Measurements from ENCODE around the gene CABLES2.

The CABLES2 gene

GRCh38 chr20:62417981-62418708 is 11.1 kb upstream of the CABLES2 start:
- H4K8ac ChIP-seq (ENCODE audit: low read depth, low read length): no peak overlapping the region
- no peak overlapping the region for H4K91ac ChIP-seq (ENCODE audit: low read depth, low read length)
- H3K79me1 ChIP-seq (ENCODE audit: low read length): no peaks in the 10 kb centered on the region
- H3K4me3 ChIP-seq (ENCODE audit: low read depth, low read length): no peak overlapping the region
- H3K27ac ChIP-seq (ENCODE audit: low read depth, low read length): no peak overlapping the region
- H3K36me3 ChIP-seq (ENCODE audit: control insufficient read depth in 1 of 2, insufficient read depth in 2 of 2, low read length in 2 of 2): peaks cover 6 to 9% of the 10 kb centered on the region in 2 experiments
- no peak for DNase-seq
- no peaks in the 10 kb centered on the region for H3K79me2 ChIP-seq (ENCODE audit: control insufficient read depth, insufficient read depth, low read length, poor library complexity)
- H2BK5ac ChIP-seq (ENCODE audit: low read depth, low read length, poor library complexity): no peak overlapping the region
- H3K9ac ChIP-seq (ENCODE audit: low read length): no peak overlapping the region
- WGBS (ENCODE audit: extremely low coverage, insufficient coverage, insufficient read length): no CpG with 5 or more reads among the region's 25 CpGs
- no peak overlapping the region for H4K12ac ChIP-seq (ENCODE audit: low read depth, low read length)
- no peak overlapping the region for H3K18ac ChIP-seq (ENCODE audit: low read length)
- no peaks in the 10 kb centered on the region for H3K27me3 ChIP-seq (ENCODE audit: insufficient read depth, low read length)
- peaks cover 10 to 14% of the 10 kb centered on the region in 2 experiments for H3K4me1 ChIP-seq (ENCODE audit: control insufficient read depth in 1 of 2, insufficient read depth in 2 of 2, low read length in 2 of 2)
- no peak overlapping the region for H3K14ac ChIP-seq (ENCODE audit: low read length)
- H2AK5ac ChIP-seq (ENCODE audit: low read length): no peak overlapping the region
- H3K23ac ChIP-seq (ENCODE audit: low read length): no peak overlapping the region
- H3K4me2 ChIP-seq (ENCODE audit: low read length): no peak overlapping the region
- H2BK12ac ChIP-seq (ENCODE audit: low read length): no peak overlapping the region
- peaks cover 11% of the 10 kb centered on the region for H3K9me3 ChIP-seq (ENCODE audit: insufficient read depth, low read depth, low read length)
- H2BK120ac ChIP-seq (ENCODE audit: insufficient read depth, low read length, poor library complexity): no peak overlapping the region
- no peak overlapping the region for H3K4ac ChIP-seq (ENCODE audit: low read depth, low read length)
- H2AFZ ChIP-seq (ENCODE audit: insufficient read depth, low read length, poor library complexity): no peak overlapping the region

- Histone ChIP-seq H3K79me2 (ENCODE audit: control insufficient read depth, insufficient read depth, low read length, poor library complexity) (no peaks in the 10 kb centered on the region), H3K4me2 (ENCODE audit: low read length) (no peak overlapping the region), H3K18ac (ENCODE audit: low read length) (no peak overlapping the region), H4K12ac (ENCODE audit: low read depth, low read length) (no peak overlapping the region), H4K91ac (ENCODE audit: low read depth, low read length) (no peak overlapping the region), H2BK120ac (ENCODE audit: insufficient read depth, low read length, poor library complexity) (no peak overlapping the region), H3K27me3 (ENCODE audit: insufficient read depth, low read length) (no peaks in the 10 kb centered on the region), H3K23ac (ENCODE audit: low read length) (no peak overlapping the region), H2BK12ac (ENCODE audit: low read length) (no peak overlapping the region), H3K4me1 (ENCODE audit: control insufficient read depth in 1 of 2, insufficient read depth in 2 of 2, low read length in 2 of 2) (peaks cover 10 to 14% of the 10 kb centered on the region in 2 experiments), H3K27ac (ENCODE audit: low read depth, low read length) (no peak overlapping the region), H2AFZ (ENCODE audit: insufficient read depth, low read length, poor library complexity) (no peak overlapping the region), H2BK5ac (ENCODE audit: low read depth, low read length, poor library complexity) (no peak overlapping the region), H3K4ac (ENCODE audit: low read depth, low read length) (no peak overlapping the region), H3K36me3 (ENCODE audit: control insufficient read depth in 1 of 2, insufficient read depth in 2 of 2, low read length in 2 of 2) (peaks cover 6 to 16% of the 10 kb centered on the region in 2 experiments), H3K9ac (ENCODE audit: low read length) (no peak overlapping the region), H3K9me3 (ENCODE audit: insufficient read depth, low read depth, low read length) (peaks cover 11% of the 10 kb centered on the region), H4K8ac (ENCODE audit: low read depth, low read length) (no peak overlapping the region), H2AK5ac (ENCODE audit: low read length) (no peak overlapping the region), H3K79me1 (ENCODE audit: low read length) (no peaks in the 10 kb centered on the region), H3K4me3 (ENCODE audit: low read depth, low read length) (no peak overlapping the region), H3K14ac (ENCODE audit: low read length) (no peak overlapping the region)
- WGBS (ENCODE audit: extremely low coverage, insufficient coverage, insufficient read length): no CpG with 5 or more reads among the region's 43 CpGs
- DNase-seq: no peak
These were observed 9.9 kb upstream of the CABLES2 start for GRCh38 chr20:62416651-62417637.

GRCh38 chr20:62415354-62416111 is 8.4 kb upstream of the CABLES2 start:
- no CpG with 5 or more reads among the region's 24 CpGs for WGBS (ENCODE audit: extremely low coverage, insufficient coverage, insufficient read length)
- H2AK5ac ChIP-seq (ENCODE audit: low read length): no peak overlapping the region
- H3K36me3 ChIP-seq (ENCODE audit: control insufficient read depth in 1 of 2, insufficient read depth in 2 of 2, low read length in 2 of 2): peaks cover 1 to 16% of the 10 kb centered on the region in 2 experiments
- H3K4me2 ChIP-seq (ENCODE audit: low read length): no peak overlapping the region
- no peak for DNase-seq
- no peak overlapping the region for H3K4me3 ChIP-seq (ENCODE audit: low read depth, low read length)
- no peak overlapping the region for H4K12ac ChIP-seq (ENCODE audit: low read depth, low read length)
- H3K4ac ChIP-seq (ENCODE audit: low read depth, low read length): no peak overlapping the region
- H3K14ac ChIP-seq (ENCODE audit: low read length): no peak overlapping the region
- no peaks in the 10 kb centered on the region for H3K79me2 ChIP-seq (ENCODE audit: control insufficient read depth, insufficient read depth, low read length, poor library complexity)
- H4K8ac ChIP-seq (ENCODE audit: low read depth, low read length): no peak overlapping the region
- no peak overlapping the region for H2BK5ac ChIP-seq (ENCODE audit: low read depth, low read length, poor library complexity)
- H2AFZ ChIP-seq (ENCODE audit: insufficient read depth, low read length, poor library complexity): no peak overlapping the region
- no peak overlapping the region for H3K23ac ChIP-seq (ENCODE audit: low read length)
- H3K4me1 ChIP-seq (ENCODE audit: control insufficient read depth in 1 of 2, insufficient read depth in 2 of 2, low read length in 2 of 2): peaks cover 3% of the 10 kb centered on the region in 2 experiments
- H3K9me3 ChIP-seq (ENCODE audit: insufficient read depth, low read depth, low read length): peaks cover 4% of the 10 kb centered on the region
- H3K27ac ChIP-seq (ENCODE audit: low read depth, low read length): no peak overlapping the region
- H3K9ac ChIP-seq (ENCODE audit: low read length): no peak overlapping the region
- no peaks in the 10 kb centered on the region for H3K79me1 ChIP-seq (ENCODE audit: low read length)
- no peak overlapping the region for H2BK120ac ChIP-seq (ENCODE audit: insufficient read depth, low read length, poor library complexity)
- H2BK12ac ChIP-seq (ENCODE audit: low read length): no peak overlapping the region
- H3K27me3 ChIP-seq (ENCODE audit: insufficient read depth, low read length): no peaks in the 10 kb centered on the region
- no peak overlapping the region for H3K18ac ChIP-seq (ENCODE audit: low read length)
- H4K91ac ChIP-seq (ENCODE audit: low read depth, low read length): no peak overlapping the region

- H3K4ac ChIP-seq (ENCODE audit: low read depth, low read length): no peak overlapping the region
- H3K4me3 ChIP-seq (ENCODE audit: low read depth, low read length): no peak overlapping the region
- no peaks in the 10 kb centered on the region for H3K4me1 ChIP-seq (ENCODE audit: control insufficient read depth in 1 of 2, insufficient read depth in 2 of 2, low read length in 2 of 2)
- H3K27me3 ChIP-seq (ENCODE audit: insufficient read depth, low read length): no peaks in the 10 kb centered on the region
- no peak overlapping the region for H2BK12ac ChIP-seq (ENCODE audit: low read length)
- no peak for DNase-seq
- H3K4me2 ChIP-seq (ENCODE audit: low read length): no peak overlapping the region
- H3K9ac ChIP-seq (ENCODE audit: low read length): no peak overlapping the region
- no peak overlapping the region for H2AFZ ChIP-seq (ENCODE audit: insufficient read depth, low read length, poor library complexity)
- no CpG with 5 or more reads among the region's 22 CpGs for WGBS (ENCODE audit: extremely low coverage, insufficient coverage, insufficient read length)
- no peaks in the 10 kb centered on the region for H3K79me2 ChIP-seq (ENCODE audit: control insufficient read depth, insufficient read depth, low read length, poor library complexity)
- H3K27ac ChIP-seq (ENCODE audit: low read depth, low read length): no peak overlapping the region
- H4K12ac ChIP-seq (ENCODE audit: low read depth, low read length): no peak overlapping the region
- no peak overlapping the region for H2AK5ac ChIP-seq (ENCODE audit: low read length)
- no peak overlapping the region for H3K18ac ChIP-seq (ENCODE audit: low read length)
- no peak overlapping the region for H3K23ac ChIP-seq (ENCODE audit: low read length)
- peaks cover 1 to 10% of the 10 kb centered on the region in 2 experiments for H3K36me3 ChIP-seq (ENCODE audit: control insufficient read depth in 1 of 2, insufficient read depth in 2 of 2, low read length in 2 of 2)
- H2BK5ac ChIP-seq (ENCODE audit: low read depth, low read length, poor library complexity): no peak overlapping the region
- no peaks in the 10 kb centered on the region for H3K79me1 ChIP-seq (ENCODE audit: low read length)
- H3K14ac ChIP-seq (ENCODE audit: low read length): no peak overlapping the region
- no peak overlapping the region for H4K91ac ChIP-seq (ENCODE audit: low read depth, low read length)
- H4K8ac ChIP-seq (ENCODE audit: low read depth, low read length): no peak overlapping the region
- H3K9me3 ChIP-seq (ENCODE audit: insufficient read depth, low read depth, low read length): peaks cover 6% of the 10 kb centered on the region
- H2BK120ac ChIP-seq (ENCODE audit: insufficient read depth, low read length, poor library complexity): no peak overlapping the region
These were observed 6.9 kb upstream of the CABLES2 start for GRCh38 chr20:62413896-62414481.
